Endothelial cell of umbilical vein (primary cell): ENCODE measurements around the gene MAP1B. TPM values are rescaled to one million over a fixed set of nuclear protein-coding genes. Genes with fewer than 3 reads are reported as not detected.

Source experiments
- BruUV-seq: library from RNA; stranded (reverse); fragments of 400-500 nt; replicated peaks from 2 replicates; lab custom pipeline; 2021; lab: Mats Ljungman, UMichigan
- CTCF ChIA-PET: fragments of 300-600, 350-600 bp; sonication (Branson Sonifier 250); formaldehyde crosslinking; loops from one replicate; lab custom pipeline; 2021; ENCODE audit warnings: antibody characterized with exemption, inconsistent platforms; lab: Charles Lee
- POLR2A ChIA-PET: fragments of 300-600, 350-600 bp; sonication (Branson Sonifier 250); formaldehyde crosslinking; loops from one replicate; lab custom pipeline; 2021; ENCODE audit warnings: antibody characterized with exemption, inconsistent platforms; lab: Charles Lee
- DNase-seq: peaks from one replicate; pipeline ENCODE4 v3.0.0-alpha.2; 2011; ENCODE audit warnings: low read depth, low spot score
- FAIRE-seq: peaks from 2 replicates; lab custom pipeline; 2011; peaks lifted over from hg19 to GRCh38; lab: Jason Lieb, UNC
- H2AFZ ChIP-seq: 2 replicates; pipeline ENCODE4 v1.6.0; 2012; ENCODE audit warnings: low read depth, low read length, control low read depth, inconsistent platforms
- H3K27ac ChIP-seq: 2 replicates; pipeline ENCODE4 v1.5.1; 2011; ENCODE audit warnings: low read depth, mild to moderate bottlenecking, control low read depth, low read length, moderate library complexity; ENCODE audit not compliant: insufficient read depth
- H3K27me3 ChIP-seq, 2 experiments: 2 replicates each; pipeline versions ENCODE4 v1.6.0 to v1.6.1; 2011; ENCODE audit warnings: low read length in 2 of 2, mixed read lengths in 1 of 2; ENCODE audit not compliant: control insufficient read depth in 2 of 2, insufficient read depth in 2 of 2
- H3K36me3 ChIP-seq, 2 experiments: 2 replicates in 1 of 2; 3 replicates in 1 of 2; pipeline ENCODE4 v1.5.1; 2011; ENCODE audit warnings: low read length in 2 of 2, mild to moderate bottlenecking in 1 of 2, moderate library complexity in 1 of 2; ENCODE audit not compliant: control insufficient read depth in 2 of 2, insufficient read depth in 2 of 2; ENCODE audit errors: extremely low read depth in 1 of 2
- H3K4me1 ChIP-seq: 3 replicates; pipeline ENCODE4 v1.5.1; 2011; ENCODE audit warnings: mild to moderate bottlenecking, low read length; ENCODE audit not compliant: control insufficient read depth, insufficient read depth; ENCODE audit errors: extremely low read depth
- H3K4me2 ChIP-seq: 2 replicates; pipeline ENCODE4 v1.6.1; 2011; ENCODE audit warnings: low read length, control low read depth, mixed read lengths; ENCODE audit not compliant: insufficient read depth
- H3K4me3 ChIP-seq, 3 experiments: fragments of 200-600 bp in 1 of 3; sonication (generic), shearing (Covaris generic) in 1 of 3; replicated peaks in 1 of 3; 2 replicates each; pipeline ENCODE4 v1.5.1; 2011 to 2016; ENCODE audit warnings: control low read depth in 3 of 3, low read length in 3 of 3, mild to moderate bottlenecking in 2 of 3, inconsistent platforms in 1 of 3, low read depth in 1 of 3, moderate library complexity in 1 of 3; ENCODE audit not compliant: insufficient read depth in 1 of 3
- H3K79me2 ChIP-seq: 2 replicates; pipeline ENCODE4 v1.6.0; 2012; ENCODE audit warnings: low read length, inconsistent platforms; ENCODE audit not compliant: control insufficient read depth, insufficient read depth
- H3K9ac ChIP-seq: replicated peaks from 2 replicates; pipeline ENCODE3; 2011; ENCODE audit warnings: low read length, control low read depth; ENCODE audit not compliant: insufficient read depth; ENCODE audit errors: extremely low read depth
- H3K9me1 ChIP-seq: replicated peaks from 3 replicates; pipeline ENCODE4 v1.6.0; 2011; ENCODE audit warnings: mild to moderate bottlenecking, low read length; ENCODE audit not compliant: control insufficient read depth, insufficient read depth; ENCODE audit errors: extremely low read depth
- H3K9me3 ChIP-seq: replicated peaks from 2 replicates; pipeline ENCODE4 v1.5.1; 2012; ENCODE audit warnings: low read length, inconsistent platforms; ENCODE audit not compliant: control insufficient read depth, insufficient read depth
- H4K20me1 ChIP-seq: replicated peaks from 2 replicates; pipeline ENCODE3; 2011; ENCODE audit warnings: mild to moderate bottlenecking, low read length; ENCODE audit not compliant: control insufficient read depth, insufficient read depth; ENCODE audit errors: extremely low read depth
- CTCF ChIP-seq, 2 donors: IDR thresholded peaks; 1 replicate in 1 of 2; 2 replicates in 1 of 2; pipeline ENCODE4 v1.5.1; 2011; ENCODE audit warnings: low read length in 2 of 2, mild to moderate bottlenecking in 2 of 2, moderate library complexity in 2 of 2, control low read depth in 1 of 2, inconsistent platforms in 1 of 2, low read depth in 1 of 2; ENCODE audit not compliant: insufficient read depth in 1 of 2; ENCODE audit errors: extremely low read depth in 1 of 2
- EZH2 ChIP-seq: IDR thresholded peaks from 2 replicates; pipeline ENCODE4 v1.6.1; 2012; ENCODE audit warnings: borderline replicate concordance, low read depth, mild to moderate bottlenecking, moderate library complexity, low read length, inconsistent platforms; ENCODE audit not compliant: severe bottlenecking
- FOS ChIP-seq: IDR thresholded peaks from 2 replicates; pipeline ENCODE4 v1.6.1; 2011; ENCODE audit warnings: mild to moderate bottlenecking, low read length, moderate library complexity, borderline replicate concordance; ENCODE audit not compliant: insufficient read depth
- GATA2 ChIP-seq: IDR thresholded peaks from 2 replicates; pipeline ENCODE4 v1.7.0; 2011; ENCODE audit warnings: low read depth, mild to moderate bottlenecking, moderate library complexity, mixed read lengths, low read length; ENCODE audit not compliant: insufficient read length, insufficient read depth
- JUN ChIP-seq: IDR thresholded peaks from 2 replicates; pipeline ENCODE4 v1.6.1; 2011; ENCODE audit warnings: borderline replicate concordance, low read depth; ENCODE audit not compliant: insufficient read length, insufficient read depth
- MAX ChIP-seq: IDR thresholded peaks from 2 replicates; pipeline ENCODE4 v1.6.1; 2011; ENCODE audit not compliant: insufficient read depth, insufficient read length
- MYC ChIP-seq: IDR thresholded peaks from one replicate; pipeline ENCODE4 v1.6.1; 2011; ENCODE audit warnings: mild to moderate bottlenecking, low read depth, low read length
- POLR2A ChIP-seq: IDR thresholded peaks from 2 replicates; pipeline ENCODE4 v1.6.1; 2012; ENCODE audit warnings: low read depth, mild to moderate bottlenecking, control low read depth, low read length
- POLR2AphosphoS5 ChIP-seq: IDR thresholded peaks from 2 replicates; pipeline ENCODE4 v1.6.1; 2012; ENCODE audit warnings: low read depth, mild to moderate bottlenecking, control low read depth, low read length, moderate library complexity; ENCODE audit not compliant: insufficient read depth
- dilution Hi-C: fragments of 300-500 bp; cut with MboI; formaldehyde crosslinking; loops from one replicate; pipeline ENCODE4 v1.15.0; 2019; ENCODE audit warnings: low sequenced_read_pairs; ENCODE audit not compliant: extremely low pct_ligation_motif_present
- intact Hi-C: fragments of 100-400 bp; cut with micrococcal nuclease; formaldehyde crosslinking; loops from one replicate; pipeline ENCODE4 v1.10.0; 2022
- polyA plus RNA-seq, 4 experiments: library from polyadenylated mRNA; depleted of rRNA in 3 of 4; stranded (reverse) in 3 of 4; unstranded in 1 of 4; fragments of >200 nt; gene quantifications; 2 replicates each; pipeline versions ENCODE4 v1.2.1 to v1.2.3, GENCODE V29; 2011 to 2012; ENCODE audit warnings: missing spikeins in 1 of 4
- total RNA-seq: library from RNA; stranded (reverse); gene quantifications from 2 replicates; pipeline ENCODE4 v1.2.3, GENCODE V29; 2021

MAP1B gene
- total and polyA plus RNA-seq, 2 donors (not counting 3 experiments of a cell fraction or from before 2014, with no cell fraction given) = 55.9 to 263 TPM

GRCh38 chr5:72245951-72246532 is 138.8 kb downstream of the MAP1B start:
- H3K9me3 ChIP-seq = no peaks in the 10 kb centered on the region
- dilution Hi-C loops (no loop called here), intact Hi-C loops (loop anchor here (1.0 to 10.0 kb wide), 6 partner anchors 10 to 599 kb away; partner anchors contain the start of gene MAP1B)
- no peaks in the 10 kb centered on the region for H4K20me1 ChIP-seq
- no peak overlapping the region for H2AFZ ChIP-seq
- H3K36me3 ChIP-seq = no peaks in the 10 kb centered on the region
- no peaks in the 10 kb centered on the region for H3K27me3 ChIP-seq
- no peak overlapping the region for H3K4me3 ChIP-seq
- FAIRE-seq (peak; percentile 18), DNase-seq (peak; percentile 68)
- no TSS peak for BruUV-seq
- peak overlapping the region; percentile 88 for H3K27ac ChIP-seq
- H3K9ac ChIP-seq = no peak overlapping the region
- ChIA-PET CTCF (interaction anchor here (1.0 to 3.7 kb wide), 15 partner anchors 12 to 464 kb away, joined by 3 to 35 read pairs (median 7); no protein-coding TSS in a partner anchor), POLR2A (interaction anchor here (0.7 kb wide), 1 partner anchor 51 kb away, joined by 3 read pairs; no protein-coding TSS in a partner anchor)
- H3K4me1 ChIP-seq = peaks cover 55% of the 10 kb centered on the region
- TF ChIP-seq CTCF (IDR thresholded peaks at IDR 0.05; ENCODE audit: extremely low read depth in 1 of 2, insufficient read depth in 1 of 2, low read depth in 1 of 2, low read length in 2 of 2) (peak in 1 of 2 donors; percentile 41), POLR2A (no peak)
- H3K9me1 ChIP-seq = no peaks in the 10 kb centered on the region
- peaks cover 13% of the 10 kb centered on the region for H3K79me2 ChIP-seq
- H3K4me2 ChIP-seq = peak overlapping the region; percentile 74

- CTCF ChIA-PET = interaction anchor here (0.9 to 3.7 kb wide), 9 partner anchors 9 to 113 kb away, joined by 3 to 29 read pairs (median 7); no protein-coding TSS in a partner anchor
- H3K36me3 ChIP-seq = no peaks in the 10 kb centered on the region
- intact Hi-C loops (loop anchor here (1.0 to 10.0 kb wide), 6 partner anchors 8 to 598 kb away; partner anchors contain the start of gene MAP1B), dilution Hi-C loops (no loop called here)
- H3K9me1 ChIP-seq = no peaks in the 10 kb centered on the region
- H3K9ac ChIP-seq = peak overlapping the region; percentile 56
- H3K79me2 ChIP-seq = peaks cover 18% of the 10 kb centered on the region
- POLR2A ChIA-PET = interaction anchor here (0.8 kb wide), 1 partner anchor 13 kb away, joined by 3 read pairs; no protein-coding TSS in a partner anchor
- peak overlapping the region in 1 of 3 experiments; percentile 13 for H3K4me3 ChIP-seq
- H3K27me3 ChIP-seq = no peaks in the 10 kb centered on the region
- H3K4me1 ChIP-seq = peaks cover 64% of the 10 kb centered on the region
- no peak overlapping the region for H2AFZ ChIP-seq
- peak; percentile 93 for DNase-seq
- no TSS peak for BruUV-seq
- peak; percentile 87 for FAIRE-seq
- no peaks in the 10 kb centered on the region for H3K9me3 ChIP-seq
- H3K4me2 ChIP-seq = peak overlapping the region; percentile 74
- H4K20me1 ChIP-seq = no peaks in the 10 kb centered on the region
- no peak for TF ChIP-seq MYC
- peak; percentile 49 for TF ChIP-seq POLR2A
- no peak for TF ChIP-seq EZH2
- peak; percentile 78 for TF ChIP-seq POLR2AphosphoS5
- TF ChIP-seq MAX = no peak
- no peak for TF ChIP-seq CTCF (IDR thresholded peaks at IDR 0.05; ENCODE audit: extremely low read depth in 1 of 2, insufficient read depth in 1 of 2, low read depth in 1 of 2, low read length in 2 of 2)
- peak; percentile 84 for TF ChIP-seq GATA2
- TF ChIP-seq FOS = peak; percentile 79
- TF ChIP-seq JUN = peak; percentile 77
- H3K27ac ChIP-seq = peak overlapping the region; percentile 88
Measured at GRCh38 chr5:72246954-72247442, 139.7 kb downstream of the MAP1B start.
